ENCODE results near the gene KRT3. TPM values are rescaled to one million over a fixed set of nuclear protein-coding genes. Genes with fewer than 3 reads are reported as not detected.
"Not testable (repeated sequence)": the region's sequence is repeated elsewhere in the genome, so short reads cannot be mapped to it uniquely, and the experiment has no call there.

The KRT3 gene
- polyA plus RNA-seq, 2 donors = 1.9 to 2.4 TPM

- Histone ChIP-seq H3K36me3 (ENCODE audit: control insufficient read depth in 2 of 2, insufficient read depth in 2 of 2, low read length in 1 of 2) (no peaks in the 10 kb centered on the region), H3K27ac (ENCODE audit: low read depth in 2 of 2, low read length in 1 of 2) (no peak overlapping the region), H3K4me3 (ENCODE audit: low read depth in 1 of 2, low read length in 2 of 2) (no peak overlapping the region), H3K9me3 (ENCODE audit: control insufficient read depth in 2 of 2, insufficient read depth in 1 of 2, low read depth in 1 of 2, low read length in 1 of 2) (peaks cover 4 to 12% of the 10 kb centered on the region in 2 donors), H3K4me1 (ENCODE audit: control insufficient read depth in 2 of 2, insufficient read depth in 2 of 2, low read length in 1 of 2) (no peaks in the 10 kb centered on the region), H3K27me3 (ENCODE audit: control insufficient read depth in 1 of 2, insufficient read depth in 2 of 2, low read length in 2 of 2) (no peaks in the 10 kb centered on the region)
- 33 to 39% methylated on average over 1 of the region's 1 CpG for WGBS, 2 donors
Measured at GRCh38 chr12:52757449-52758176, 38.3 kb downstream of the KRT3 start.

- no peaks in the 10 kb centered on the region for H3K36me3 ChIP-seq (ENCODE audit: control insufficient read depth in 2 of 2, insufficient read depth in 2 of 2, low read length in 1 of 2)
- H3K9me3 ChIP-seq (ENCODE audit: control insufficient read depth in 2 of 2, insufficient read depth in 1 of 2, low read depth in 1 of 2, low read length in 1 of 2) = peaks cover 4 to 8% of the 10 kb centered on the region in 2 donors
- H3K4me3 ChIP-seq (ENCODE audit: low read depth in 1 of 2, low read length in 2 of 2) = no peak overlapping the region
- no peaks in the 10 kb centered on the region for H3K27me3 ChIP-seq (ENCODE audit: control insufficient read depth in 1 of 2, insufficient read depth in 2 of 2, low read length in 2 of 2)
- WGBS, 2 donors = 76 to 77% methylated on average over 8 of the region's 8 CpGs
- no peak overlapping the region for H3K27ac ChIP-seq (ENCODE audit: low read depth in 2 of 2, low read length in 1 of 2)
- no peaks in the 10 kb centered on the region for H3K4me1 ChIP-seq (ENCODE audit: control insufficient read depth in 2 of 2, insufficient read depth in 2 of 2, low read length in 1 of 2)
Measured at GRCh38 chr12:52756281-52756960, 39.5 kb downstream of the KRT3 start.

GRCh38 chr12:52755533-52755932, 40.4 kb downstream of the KRT3 start:
- WGBS, 2 donors = 75 to 76% methylated on average over 3 of the region's 3 CpGs
- Histone ChIP-seq H3K4me3 (ENCODE audit: low read depth in 1 of 2, low read length in 2 of 2) (no peak overlapping the region), H3K27ac (ENCODE audit: low read depth in 2 of 2, low read length in 1 of 2) (no peak overlapping the region), H3K9me3 (ENCODE audit: control insufficient read depth in 2 of 2, insufficient read depth in 1 of 2, low read depth in 1 of 2, low read length in 1 of 2) (peaks cover 2 to 7% of the 10 kb centered on the region in 2 donors), H3K4me1 (ENCODE audit: control insufficient read depth in 2 of 2, insufficient read depth in 2 of 2, low read length in 1 of 2) (no peaks in the 10 kb centered on the region), H3K27me3 (ENCODE audit: control insufficient read depth in 1 of 2, insufficient read depth in 2 of 2, low read length in 2 of 2) (no peaks in the 10 kb centered on the region), H3K36me3 (ENCODE audit: control insufficient read depth in 2 of 2, insufficient read depth in 2 of 2, low read length in 1 of 2) (no peaks in the 10 kb centered on the region)

- Histone ChIP-seq H3K9me3 (ENCODE audit: control insufficient read depth in 2 of 2, insufficient read depth in 1 of 2, low read depth in 1 of 2, low read length in 1 of 2) (no peaks in the 10 kb centered on the region), H3K27ac (ENCODE audit: low read depth in 2 of 2, low read length in 1 of 2) (no peak overlapping the region), H3K4me3 (ENCODE audit: low read depth in 1 of 2, low read length in 2 of 2) (no peak overlapping the region), H3K27me3 (ENCODE audit: control insufficient read depth in 1 of 2, insufficient read depth in 2 of 2, low read length in 2 of 2) (no peaks in the 10 kb centered on the region), H3K36me3 (ENCODE audit: control insufficient read depth in 2 of 2, insufficient read depth in 2 of 2, low read length in 1 of 2) (no peaks in the 10 kb centered on the region), H3K4me1 (ENCODE audit: control insufficient read depth in 2 of 2, insufficient read depth in 2 of 2, low read length in 1 of 2) (no peaks in the 10 kb centered on the region)
Measured at GRCh38 chr12:52754135-52754534, 41.8 kb downstream of the KRT3 start.

- Histone ChIP-seq H3K4me1 (ENCODE audit: control insufficient read depth in 2 of 2, insufficient read depth in 2 of 2, low read length in 1 of 2) (no peaks in the 10 kb centered on the region), H3K36me3 (ENCODE audit: control insufficient read depth in 2 of 2, insufficient read depth in 2 of 2, low read length in 1 of 2) (no peaks in the 10 kb centered on the region), H3K27ac (ENCODE audit: low read depth in 2 of 2, low read length in 1 of 2) (no peak overlapping the region), H3K27me3 (ENCODE audit: control insufficient read depth in 1 of 2, insufficient read depth in 2 of 2, low read length in 2 of 2) (no peaks in the 10 kb centered on the region), H3K4me3 (ENCODE audit: low read depth in 1 of 2, low read length in 2 of 2) (no peak overlapping the region), H3K9me3 (ENCODE audit: control insufficient read depth in 2 of 2, insufficient read depth in 1 of 2, low read depth in 1 of 2, low read length in 1 of 2) (no peaks in the 10 kb centered on the region)
- 79 to 81% methylated on average over 3 of the region's 3 CpGs for WGBS, 2 donors
Measured at GRCh38 chr12:52753283-52753682, 42.6 kb downstream of the KRT3 start.

GRCh38 chr12:52752516-52752915, 43.4 kb downstream of the KRT3 start:
- H3K4me1 ChIP-seq (ENCODE audit: control insufficient read depth in 2 of 2, insufficient read depth in 2 of 2, low read length in 1 of 2) = no peaks in the 10 kb centered on the region
- H3K27me3 ChIP-seq (ENCODE audit: control insufficient read depth in 1 of 2, insufficient read depth in 2 of 2, low read length in 2 of 2) = no peaks in the 10 kb centered on the region
- no peaks in the 10 kb centered on the region for H3K36me3 ChIP-seq (ENCODE audit: control insufficient read depth in 2 of 2, insufficient read depth in 2 of 2, low read length in 1 of 2)
- no peak overlapping the region for H3K27ac ChIP-seq (ENCODE audit: low read depth in 2 of 2, low read length in 1 of 2)
- no peak overlapping the region for H3K4me3 ChIP-seq (ENCODE audit: low read depth in 1 of 2, low read length in 2 of 2)
- WGBS, 2 donors = 81 to 84% methylated on average over 2 of the region's 2 CpGs
- H3K9me3 ChIP-seq (ENCODE audit: control insufficient read depth in 2 of 2, insufficient read depth in 1 of 2, low read depth in 1 of 2, low read length in 1 of 2) = peaks cover 0 to 2% of the 10 kb centered on the region in 2 donors

- Histone ChIP-seq H3K4me3 (ENCODE audit: low read depth in 1 of 2, low read length in 2 of 2) (no peak overlapping the region), H3K9me3 (ENCODE audit: control insufficient read depth in 2 of 2, insufficient read depth in 1 of 2, low read depth in 1 of 2, low read length in 1 of 2) (peaks cover 0 to 2% of the 10 kb centered on the region in 2 donors), H3K36me3 (ENCODE audit: control insufficient read depth in 2 of 2, insufficient read depth in 2 of 2, low read length in 1 of 2) (no peaks in the 10 kb centered on the region), H3K4me1 (ENCODE audit: control insufficient read depth in 2 of 2, insufficient read depth in 2 of 2, low read length in 1 of 2) (no peaks in the 10 kb centered on the region), H3K27me3 (ENCODE audit: control insufficient read depth in 1 of 2, insufficient read depth in 2 of 2, low read length in 2 of 2) (no peaks in the 10 kb centered on the region), H3K27ac (ENCODE audit: low read depth in 2 of 2, low read length in 1 of 2) (no peak overlapping the region)
Measured at GRCh38 chr12:52751795-52752194, 44.1 kb downstream of the KRT3 start.

GRCh38 chr12:52750532-52750931, 45.4 kb downstream of the KRT3 start:
- WGBS, 2 donors = 58 to 63% methylated on average over 3 of the region's 3 CpGs
- H3K27ac ChIP-seq (ENCODE audit: low read depth in 2 of 2, low read length in 1 of 2); H3K36me3 ChIP-seq (ENCODE audit: control insufficient read depth in 2 of 2, insufficient read depth in 2 of 2, low read length in 1 of 2); H3K4me1 ChIP-seq (ENCODE audit: control insufficient read depth in 2 of 2, insufficient read depth in 2 of 2, low read length in 1 of 2); H3K27me3 ChIP-seq (ENCODE audit: control insufficient read depth in 1 of 2, insufficient read depth in 2 of 2, low read length in 2 of 2); H3K4me3 ChIP-seq (ENCODE audit: low read depth in 1 of 2, low read length in 2 of 2); H3K9me3 ChIP-seq (ENCODE audit: control insufficient read depth in 2 of 2, insufficient read depth in 1 of 2, low read depth in 1 of 2, low read length in 1 of 2): not testable (repeated sequence)

- Histone ChIP-seq H3K36me3 (ENCODE audit: control insufficient read depth in 2 of 2, insufficient read depth in 2 of 2, low read length in 1 of 2) (no peaks in the 10 kb centered on the region), H3K27ac (ENCODE audit: low read depth in 2 of 2, low read length in 1 of 2) (no peak overlapping the region), H3K27me3 (ENCODE audit: control insufficient read depth in 1 of 2, insufficient read depth in 2 of 2, low read length in 2 of 2) (peaks cover 0 to 6% of the 10 kb centered on the region in 2 donors), H3K4me1 (ENCODE audit: control insufficient read depth in 2 of 2, insufficient read depth in 2 of 2, low read length in 1 of 2) (no peaks in the 10 kb centered on the region), H3K9me3 (ENCODE audit: control insufficient read depth in 2 of 2, insufficient read depth in 1 of 2, low read depth in 1 of 2, low read length in 1 of 2) (peaks cover 0 to 2% of the 10 kb centered on the region in 2 donors), H3K4me3 (ENCODE audit: low read depth in 1 of 2, low read length in 2 of 2) (no peak overlapping the region)
- WGBS, 2 donors = 75 to 82% methylated on average over 3 of the region's 3 CpGs
Measured at GRCh38 chr12:52749827-52750226, 46.1 kb downstream of the KRT3 start.

- Histone ChIP-seq H3K4me1 (ENCODE audit: control insufficient read depth in 2 of 2, insufficient read depth in 2 of 2, low read length in 1 of 2) (no peaks in the 10 kb centered on the region), H3K9me3 (ENCODE audit: control insufficient read depth in 2 of 2, insufficient read depth in 1 of 2, low read depth in 1 of 2, low read length in 1 of 2) (peaks cover 0 to 4% of the 10 kb centered on the region in 2 donors), H3K27me3 (ENCODE audit: control insufficient read depth in 1 of 2, insufficient read depth in 2 of 2, low read length in 2 of 2) (peaks cover 0 to 6% of the 10 kb centered on the region in 2 donors), H3K27ac (ENCODE audit: low read depth in 2 of 2, low read length in 1 of 2) (no peak overlapping the region), H3K36me3 (ENCODE audit: control insufficient read depth in 2 of 2, insufficient read depth in 2 of 2, low read length in 1 of 2) (no peaks in the 10 kb centered on the region), H3K4me3 (ENCODE audit: low read depth in 1 of 2, low read length in 2 of 2) (no peak overlapping the region)
- WGBS, 2 donors = 64 to 68% methylated on average over 14 of the region's 14 CpGs
Measured at GRCh38 chr12:52748578-52748977, 47.3 kb downstream of the KRT3 start.
